ENCODE measurements around the gene ECD. TPM values are rescaled to one million over a fixed set of nuclear protein-coding genes. Genes with fewer than 3 reads are reported as not detected.

Gene ECD
- polyA plus RNA-seq, 1 donor from 2014 or later: 30.0 TPM

Small RNA genes lying within 50 kb of the gene (small RNA-seq; reads per million reads assigned to genes)
- gene RF00019: 0 to 1.2 (median 0) reads per million in 3 experiments
- gene SNORA11F: 18.9 to 65.2 (median 59.2) reads per million in 3 experiments

Other genes starting within 250 kb of the ECD start
- gene PLA2G12B, start 213.2 kb downstream of the ECD start, polyA plus RNA-seq: not detected in 2 replicates
- 16.4 and 24.2 TPM in 2 replicates for gene P4HA1, start 71.1 kb downstream of the ECD start, polyA plus RNA-seq
- gene NUDT13, start 57.6 kb downstream of the ECD start, polyA plus RNA-seq: 1.8 and 3.2 TPM in 2 replicates
- 44.4 and 53.5 TPM in 2 replicates for gene FAM149B1, start 111 bp upstream of the ECD start, polyA plus RNA-seq
- gene DNAJC9, start 79.2 kb upstream of the ECD start, polyA plus RNA-seq: 79.5 and 88.0 TPM in 2 replicates
- 74.6 and 80.6 TPM in 2 replicates for gene MRPS16, start 84.6 kb upstream of the ECD start, polyA plus RNA-seq
- 5.8 and 7.3 TPM in 2 replicates for gene CFAP70, start 190.9 kb upstream of the ECD start, polyA plus RNA-seq
- 23.9 and 26.2 TPM in 2 replicates for gene ANXA7, start 246.1 kb upstream of the ECD start, polyA plus RNA-seq